ENCODE measurements around the gene AMOT. TPM values are rescaled to one million over a fixed set of nuclear protein-coding genes. Genes with fewer than 3 reads are reported as not detected.

Gene AMOT
- total RNA-seq, 1 donor, result 5.1 TPM

GRCh38 chrX:112874614-112875013 lies 34.0 kb upstream of the AMOT start:
- peaks cover 12% of the 10 kb centered on the region for H3K27me3 ChIP-seq (ENCODE audit: insufficient read depth, low read length)
- no peak overlapping the region for H3K4me3 ChIP-seq (ENCODE audit: insufficient read depth, low read length)
- no peak for DNase-seq (ENCODE audit: insufficient read length, low spot score, missing footprints)
- TF ChIP-seq CTCF (IDR thresholded peaks at IDR 0.05; ENCODE audit: extremely low read depth, low read depth, low read length), result no peak
- no peaks in the 10 kb centered on the region for H3K36me3 ChIP-seq (ENCODE audit: insufficient read depth, low read length)
- no peaks in the 10 kb centered on the region for H3K79me2 ChIP-seq (ENCODE audit: insufficient read depth, low read length)
- no peak overlapping the region for H3K27ac ChIP-seq (ENCODE audit: low read depth, low read length)
- no peak overlapping the region for H3K4me2 ChIP-seq (ENCODE audit: insufficient read depth, low read length)
- H2AFZ ChIP-seq (ENCODE audit: low read length), result no peak overlapping the region
- no peaks in the 10 kb centered on the region for H3K4me1 ChIP-seq (ENCODE audit: insufficient read depth, low read length)
- H3K9me3 ChIP-seq (ENCODE audit: low read depth, low read length), result no peaks in the 10 kb centered on the region
- H4K20me1 ChIP-seq (ENCODE audit: insufficient read depth, low read length), result no peaks in the 10 kb centered on the region

- Histone ChIP-seq H3K4me2 (ENCODE audit: insufficient read depth, low read length) (no peak overlapping the region), H3K79me2 (ENCODE audit: insufficient read depth, low read length) (no peaks in the 10 kb centered on the region), H3K27me3 (ENCODE audit: insufficient read depth, low read length) (peaks cover 12% of the 10 kb centered on the region), H4K20me1 (ENCODE audit: insufficient read depth, low read length) (no peaks in the 10 kb centered on the region), H3K36me3 (ENCODE audit: insufficient read depth, low read length) (no peaks in the 10 kb centered on the region), H3K27ac (ENCODE audit: low read depth, low read length) (no peak overlapping the region), H3K4me1 (ENCODE audit: insufficient read depth, low read length) (no peaks in the 10 kb centered on the region), H3K9me3 (ENCODE audit: low read depth, low read length) (no peaks in the 10 kb centered on the region), H3K4me3 (ENCODE audit: insufficient read depth, low read length) (no peak overlapping the region), H2AFZ (ENCODE audit: low read length) (no peak overlapping the region)
- no peak for DNase-seq (ENCODE audit: insufficient read length, low spot score, missing footprints)
- no peak for TF ChIP-seq CTCF (IDR thresholded peaks at IDR 0.05; ENCODE audit: extremely low read depth, low read depth, low read length)
These were observed 33.5 kb upstream of the AMOT start for GRCh38 chrX:112874175-112874574.

- no peaks in the 10 kb centered on the region for H3K4me1 ChIP-seq (ENCODE audit: insufficient read depth, low read length)
- no peak for DNase-seq (ENCODE audit: insufficient read length, low spot score, missing footprints)
- no peaks in the 10 kb centered on the region for H3K36me3 ChIP-seq (ENCODE audit: insufficient read depth, low read length)
- no peak overlapping the region for H3K4me3 ChIP-seq (ENCODE audit: insufficient read depth, low read length)
- no peak overlapping the region for H3K27ac ChIP-seq (ENCODE audit: low read depth, low read length)
- TF ChIP-seq CTCF (IDR thresholded peaks at IDR 0.05; ENCODE audit: extremely low read depth, low read depth, low read length), result no peak
- no peak overlapping the region for H3K4me2 ChIP-seq (ENCODE audit: insufficient read depth, low read length)
- H4K20me1 ChIP-seq (ENCODE audit: insufficient read depth, low read length), result no peaks in the 10 kb centered on the region
- H3K27me3 ChIP-seq (ENCODE audit: insufficient read depth, low read length), result peaks cover 14% of the 10 kb centered on the region
- no peak overlapping the region for H2AFZ ChIP-seq (ENCODE audit: low read length)
- no peaks in the 10 kb centered on the region for H3K9me3 ChIP-seq (ENCODE audit: low read depth, low read length)
- no peaks in the 10 kb centered on the region for H3K79me2 ChIP-seq (ENCODE audit: insufficient read depth, low read length)
These were observed 28.0 kb upstream of the AMOT start for GRCh38 chrX:112868586-112868985.

GRCh38 chrX:112867570-112867969 lies 26.9 kb upstream of the AMOT start:
- H3K4me3 ChIP-seq (ENCODE audit: insufficient read depth, low read length), result no peak overlapping the region
- TF ChIP-seq CTCF (IDR thresholded peaks at IDR 0.05; ENCODE audit: extremely low read depth, low read depth, low read length), result no peak
- H3K36me3 ChIP-seq (ENCODE audit: insufficient read depth, low read length), result no peaks in the 10 kb centered on the region
- no peaks in the 10 kb centered on the region for H3K4me1 ChIP-seq (ENCODE audit: insufficient read depth, low read length)
- H3K79me2 ChIP-seq (ENCODE audit: insufficient read depth, low read length), result no peaks in the 10 kb centered on the region
- H4K20me1 ChIP-seq (ENCODE audit: insufficient read depth, low read length), result no peaks in the 10 kb centered on the region
- no peaks in the 10 kb centered on the region for H3K9me3 ChIP-seq (ENCODE audit: low read depth, low read length)
- H2AFZ ChIP-seq (ENCODE audit: low read length), result no peak overlapping the region
- peaks cover 14% of the 10 kb centered on the region for H3K27me3 ChIP-seq (ENCODE audit: insufficient read depth, low read length)
- H3K4me2 ChIP-seq (ENCODE audit: insufficient read depth, low read length), result no peak overlapping the region
- H3K27ac ChIP-seq (ENCODE audit: low read depth, low read length), result no peak overlapping the region
- DNase-seq (ENCODE audit: insufficient read length, low spot score, missing footprints), result no peak

Measured in osteoblast (primary cell).